LNCAP (cell line): ENCODE measurements around the gene DCDC2B.

ENCODE experiments used
- TF ChIP-seq, protein P1 (sequence below): fragments of 450-650 bp; IDR thresholded peaks from 2 replicates; pipeline ENCODE4 v1.5.1; 2017; ENCODE audit warnings: mild to moderate bottlenecking

Gene DCDC2B

DNA sequence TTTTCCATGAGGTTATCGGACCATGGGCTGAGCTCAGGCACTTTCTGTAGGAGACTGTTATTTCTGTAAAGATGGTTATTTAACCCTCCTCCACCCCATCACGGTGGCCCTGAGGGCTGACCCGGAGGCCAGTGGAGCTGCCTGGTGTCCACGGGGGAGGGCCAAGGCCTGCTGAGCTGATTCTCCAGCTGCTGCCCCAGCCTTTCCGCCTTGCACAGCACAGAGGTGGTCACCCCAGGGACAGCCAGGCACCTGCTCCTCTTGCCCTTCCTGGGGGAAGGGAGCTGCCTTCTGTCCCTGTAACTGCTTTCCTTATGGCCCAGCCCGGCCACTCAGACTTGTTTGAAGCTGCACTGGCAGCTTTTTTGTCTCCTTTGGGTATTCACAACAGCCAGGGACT is 11.1 kb upstream of the DCDC2B start:
- TF ChIP-seq, protein P1, sequence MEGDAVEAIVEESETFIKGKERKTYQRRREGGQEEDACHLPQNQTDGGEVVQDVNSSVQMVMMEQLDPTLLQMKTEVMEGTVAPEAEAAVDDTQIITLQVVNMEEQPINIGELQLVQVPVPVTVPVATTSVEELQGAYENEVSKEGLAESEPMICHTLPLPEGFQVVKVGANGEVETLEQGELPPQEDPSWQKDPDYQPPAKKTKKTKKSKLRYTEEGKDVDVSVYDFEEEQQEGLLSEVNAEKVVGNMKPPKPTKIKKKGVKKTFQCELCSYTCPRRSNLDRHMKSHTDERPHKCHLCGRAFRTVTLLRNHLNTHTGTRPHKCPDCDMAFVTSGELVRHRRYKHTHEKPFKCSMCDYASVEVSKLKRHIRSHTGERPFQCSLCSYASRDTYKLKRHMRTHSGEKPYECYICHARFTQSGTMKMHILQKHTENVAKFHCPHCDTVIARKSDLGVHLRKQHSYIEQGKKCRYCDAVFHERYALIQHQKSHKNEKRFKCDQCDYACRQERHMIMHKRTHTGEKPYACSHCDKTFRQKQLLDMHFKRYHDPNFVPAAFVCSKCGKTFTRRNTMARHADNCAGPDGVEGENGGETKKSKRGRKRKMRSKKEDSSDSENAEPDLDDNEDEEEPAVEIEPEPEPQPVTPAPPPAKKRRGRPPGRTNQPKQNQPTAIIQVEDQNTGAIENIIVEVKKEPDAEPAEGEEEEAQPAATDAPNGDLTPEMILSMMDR = no peak

DNA sequence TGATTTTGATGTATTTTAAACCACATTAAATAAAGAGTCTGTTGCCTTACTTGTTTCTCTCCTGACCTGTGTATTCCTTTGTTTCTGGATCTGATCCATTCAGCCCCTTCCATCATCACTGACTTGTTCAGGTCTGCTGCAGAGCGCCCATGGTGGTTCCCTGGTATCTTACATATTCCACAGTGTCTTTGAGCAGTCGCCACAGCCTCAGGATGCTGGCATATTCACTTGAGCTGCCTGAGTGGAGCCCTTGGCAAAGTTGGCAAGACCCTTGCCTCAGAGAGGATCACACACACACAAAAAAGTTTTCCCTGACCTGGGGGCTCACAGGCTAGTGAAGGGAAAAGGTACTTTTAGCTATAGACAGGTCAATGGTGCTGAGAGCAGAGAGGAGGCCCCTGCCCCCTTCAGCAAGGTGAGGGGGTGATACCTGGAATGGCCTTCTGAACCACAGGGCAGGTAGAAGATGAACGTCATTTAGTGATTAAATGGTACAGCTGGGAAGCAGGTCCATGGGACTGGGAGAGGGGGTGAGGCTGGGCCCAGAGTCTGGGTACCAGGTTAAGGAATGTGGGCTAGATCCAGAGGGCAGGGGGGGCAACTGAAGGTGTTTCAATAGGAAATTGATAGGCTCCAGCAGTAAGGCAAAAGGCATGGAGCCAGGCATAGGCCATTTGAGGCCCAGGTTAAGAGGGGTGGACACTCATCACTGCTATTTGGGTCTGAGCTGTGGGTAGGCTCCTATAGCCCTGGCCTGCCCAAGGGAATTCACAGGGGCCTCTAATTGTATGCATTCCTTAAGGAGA is 10.4 kb upstream of the DCDC2B start:
- TF ChIP-seq, protein P1 = no peak

DNA sequence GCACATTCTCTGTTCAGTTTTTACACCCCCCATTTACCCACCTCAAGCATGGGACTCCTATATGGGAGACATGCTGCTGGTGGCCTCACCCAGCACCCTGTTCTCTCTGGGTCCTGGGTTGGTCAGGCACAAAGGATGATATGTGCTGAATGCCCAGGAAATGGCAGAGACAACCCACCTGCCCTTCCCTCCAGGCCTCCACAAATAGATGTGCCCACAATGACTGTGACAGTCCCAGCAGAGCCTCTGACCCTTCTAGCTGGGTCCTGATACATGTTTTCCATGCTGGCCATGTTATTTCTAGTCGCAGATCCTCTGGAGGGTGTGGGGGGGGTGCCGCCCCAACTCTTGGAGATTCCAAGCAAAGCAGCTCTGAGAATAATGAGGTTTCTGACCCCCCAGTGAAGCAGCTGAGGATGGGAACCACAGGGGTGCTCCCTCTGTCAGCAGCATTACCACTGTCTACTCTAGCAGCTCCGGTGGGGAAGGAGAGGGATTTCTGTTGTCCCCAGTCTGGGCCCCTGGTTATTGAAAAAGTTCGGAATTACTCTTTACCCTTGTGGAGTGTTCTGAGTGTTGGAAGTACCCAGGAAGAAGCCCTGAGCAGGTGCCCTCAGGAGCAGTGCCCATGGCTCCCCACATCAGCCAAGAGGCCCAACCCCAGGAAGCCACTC is 9.7 kb upstream of the DCDC2B start:
- TF ChIP-seq, protein P1 = no peak

DNA sequence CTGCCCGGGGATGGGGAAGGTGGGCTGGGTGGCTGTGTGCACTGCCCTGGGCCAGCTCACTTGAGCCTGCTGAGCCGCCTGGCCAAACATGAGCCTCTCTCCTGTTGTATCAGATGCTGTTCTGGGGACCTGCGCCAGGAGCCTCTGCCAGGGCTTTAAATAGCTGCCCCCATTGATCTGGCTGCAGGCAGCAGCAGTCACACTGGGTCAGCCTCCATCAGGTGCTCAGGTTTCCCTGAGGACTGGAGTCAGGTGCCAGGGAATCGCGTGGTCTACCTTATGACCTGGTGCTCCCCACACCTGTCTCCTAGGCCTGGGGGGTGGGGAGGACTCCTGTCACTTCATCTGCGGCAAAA is 9.2 kb upstream of the DCDC2B start:
- TF ChIP-seq, protein P1 = no peak

DNA sequence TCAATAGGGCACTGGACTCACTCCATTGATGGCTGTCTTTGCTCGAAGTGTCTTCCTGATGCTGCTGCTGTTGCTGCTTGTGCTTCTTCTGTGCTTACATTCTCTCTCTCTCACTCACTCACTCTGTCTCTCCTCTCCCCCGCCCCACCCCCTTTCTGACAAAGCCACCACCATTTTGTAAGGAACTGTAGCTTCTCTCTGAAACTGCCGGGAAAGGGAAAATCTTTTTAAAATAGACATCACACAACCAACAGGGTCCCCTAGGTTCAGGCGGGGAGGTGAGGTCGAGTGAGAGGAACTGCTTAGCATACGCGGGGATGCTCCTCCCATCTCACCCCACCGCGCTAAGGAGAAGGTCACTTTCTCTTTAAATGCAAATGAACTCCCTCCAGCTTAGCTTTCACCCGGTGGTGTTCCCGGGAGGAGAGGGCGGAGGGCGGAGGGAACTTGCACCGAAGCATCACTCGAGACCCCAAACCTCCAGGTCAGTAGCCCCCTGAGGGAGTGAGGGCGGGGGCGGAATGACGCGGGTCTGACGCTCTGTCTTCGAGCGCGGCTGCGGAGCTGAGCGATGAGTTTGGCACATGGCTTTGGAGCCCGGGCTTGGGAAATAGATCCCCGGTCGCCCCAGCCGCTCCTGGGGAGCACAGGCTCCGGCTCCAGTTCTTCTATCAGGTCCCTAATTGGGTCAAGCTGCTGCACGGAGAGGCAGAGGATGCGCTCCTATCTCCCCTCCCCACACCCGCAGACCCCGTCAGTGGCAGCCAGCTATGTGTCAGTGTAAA is 8.5 kb upstream of the DCDC2B start, which contains the start of gene CCDC28B:
CCDC28B (plus strand) TSS at position 370 of the 785 bp plus-strand sequence. CDS start 1,341 bp downstream, outside the sequence.
- TF ChIP-seq, protein P1 = no peak

DNA sequence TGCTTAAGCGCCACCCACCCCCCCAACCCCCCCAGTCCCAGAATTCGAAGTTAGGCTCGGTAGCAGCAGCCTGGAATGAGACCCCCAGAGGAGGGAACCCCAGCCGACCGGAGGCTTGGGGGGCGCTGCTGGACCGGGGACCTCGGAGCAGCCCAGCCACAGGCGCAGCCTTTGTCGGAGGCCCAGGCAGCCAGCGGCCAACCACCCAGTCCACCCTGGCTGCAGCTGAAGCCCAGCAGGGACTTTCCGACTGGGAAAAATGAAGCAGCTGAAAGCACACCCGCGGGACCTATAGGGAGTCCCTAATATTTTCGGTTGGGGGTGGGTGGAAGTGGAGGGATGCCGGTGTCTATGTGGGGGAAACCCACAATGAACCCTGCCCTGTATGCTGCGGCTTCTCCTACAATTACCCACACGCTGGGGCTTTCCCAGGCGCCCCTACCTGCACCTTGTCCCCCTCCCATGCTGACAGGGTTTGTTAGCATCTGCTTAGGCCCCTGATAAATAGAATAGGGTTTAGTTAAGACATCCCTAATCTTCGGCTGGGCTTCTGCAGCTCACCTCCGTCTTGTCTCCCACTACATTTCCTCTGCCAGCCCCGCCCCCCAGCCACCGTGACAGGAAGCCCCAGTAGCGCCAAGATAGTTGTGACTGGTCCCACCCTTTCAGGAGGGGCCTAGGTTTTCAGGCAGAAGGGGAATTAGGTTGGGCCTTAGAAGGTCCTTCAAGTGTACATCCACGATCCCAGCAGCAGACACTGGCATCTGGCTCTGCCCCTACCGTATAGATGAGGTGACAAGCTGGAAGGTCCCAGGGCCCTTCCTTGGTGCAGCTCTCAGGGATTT is 7.7 kb upstream of the DCDC2B start:
- TF ChIP-seq, protein P1 = no peak

DNA sequence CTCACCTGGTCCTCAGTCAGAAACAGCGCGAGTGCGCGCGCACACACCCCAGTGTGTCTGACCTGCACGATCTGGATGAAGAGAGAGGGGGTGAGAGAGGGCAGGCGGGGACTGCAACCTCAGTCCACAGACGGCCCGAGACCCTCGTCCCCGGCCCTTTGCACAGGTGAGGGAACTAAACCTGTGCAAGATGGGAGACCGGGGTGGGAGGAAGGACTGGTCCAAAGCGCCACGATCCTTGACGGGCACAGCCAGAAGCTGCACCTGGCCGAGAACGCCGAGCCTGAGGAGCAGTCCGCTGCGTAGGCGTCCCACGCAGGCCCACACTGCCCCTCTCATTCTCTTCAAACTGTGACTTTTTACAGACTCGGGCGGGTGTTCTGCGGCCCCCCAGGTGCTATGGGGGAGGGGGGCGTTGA is 3.9 kb upstream of the DCDC2B start:
- TF ChIP-seq, protein P1 = no peak
